ENCODE measurements around the gene GLT6D1. TPM values are rescaled to one million over a fixed set of nuclear protein-coding genes. Genes with fewer than 3 reads are reported as not detected.

GLT6D1 gene
- total RNA-seq, 1 experiment from 2014 or later, result not detected

DNA sequence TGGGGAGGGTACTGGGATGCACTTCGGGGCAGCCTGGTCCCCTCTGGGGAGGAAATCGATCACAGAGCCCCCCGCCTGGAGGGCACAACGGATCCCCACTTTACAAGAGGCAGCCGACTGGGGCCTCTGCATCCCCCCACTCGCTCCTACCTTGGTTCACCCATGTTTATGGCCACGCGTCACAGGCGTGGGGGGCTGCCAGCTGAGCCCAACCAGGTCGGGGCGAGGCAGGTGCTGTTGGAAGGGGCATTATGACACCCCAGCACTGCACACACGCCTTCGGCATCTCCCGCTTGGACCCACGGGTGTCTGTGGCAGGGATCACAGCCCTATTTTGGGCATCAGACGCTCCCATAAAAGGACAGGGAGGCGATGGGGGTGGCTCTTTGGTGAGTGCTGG lies 45.4 kb upstream of the GLT6D1 start:
- Histone ChIP-seq H3F3A (ENCODE audit: insufficient read depth, low read depth) (no peaks in the 10 kb centered on the region), H3K79me2 (ENCODE audit: low read depth) (no peaks in the 10 kb centered on the region), H3K36me3 (ENCODE audit: low read depth) (no peaks in the 10 kb centered on the region), H3K27me3 (ENCODE audit: insufficient read depth, low read depth) (peaks cover 87% of the 10 kb centered on the region), H3K9me3 (ENCODE audit: insufficient read depth, low read depth) (no peaks in the 10 kb centered on the region), H2AFZ (no peak overlapping the region), H3K9me2 (ENCODE audit: insufficient read depth) (no peaks in the 10 kb centered on the region), H4K20me1 (ENCODE audit: insufficient read depth) (no peaks in the 10 kb centered on the region), H3K4me2 (no peak overlapping the region), H3K4me1 (replicated peaks; ENCODE audit: insufficient read depth) (no peaks in the 10 kb centered on the region), H3K27ac (no peak overlapping the region), H3K4me3 (no peak overlapping the region)
- CTCF ChIA-PET, result no interaction called here
- no peak for TF ChIP-seq EZH2 (IDR thresholded peaks at IDR 0.05; ENCODE audit: low read depth)
- POLR2A ChIA-PET (ENCODE audit: unreplicated experiment), result no interaction called here
- DNase-seq, result no peak
- BruUV-seq (replicated peaks), result no TSS peak
- intact Hi-C loops (cut with micrococcal nuclease; ENCODE audit: unreplicated experiment), result no loop called here

DNA sequence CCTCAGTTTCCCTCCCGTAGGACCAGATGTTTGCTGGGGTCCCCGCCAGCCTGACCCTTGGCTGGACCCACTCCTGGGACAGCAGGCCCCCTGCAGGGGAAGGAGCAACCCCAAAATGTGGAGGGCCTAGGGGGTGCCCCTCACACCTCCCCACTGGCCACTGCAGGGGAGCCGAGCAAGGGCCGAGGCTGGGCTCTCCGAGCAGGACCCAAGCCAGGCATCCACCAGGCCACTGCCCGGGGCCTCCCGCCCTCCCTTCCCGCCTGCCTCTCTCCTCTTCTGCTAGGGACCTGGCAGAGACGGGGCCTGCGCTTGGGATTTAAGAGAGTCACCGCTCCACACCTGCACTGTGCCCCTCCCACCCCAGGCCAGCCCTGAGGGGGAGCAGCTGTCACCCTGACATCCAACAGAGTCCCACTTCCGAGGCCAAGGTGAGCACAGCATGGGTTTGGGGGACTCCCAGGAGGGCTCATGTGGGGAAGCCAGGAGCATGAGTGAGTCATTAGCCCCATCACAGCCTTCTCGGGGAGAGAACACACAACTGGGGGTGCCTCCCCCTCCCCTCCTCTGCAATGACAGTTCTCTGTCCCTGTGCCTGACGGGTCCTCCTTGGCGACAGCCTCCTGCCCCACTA lies 44.2 kb upstream of the GLT6D1 start:
- no peak overlapping the region for H3K4me3 ChIP-seq
- no peaks in the 10 kb centered on the region for H3F3A ChIP-seq (ENCODE audit: insufficient read depth, low read depth)
- H2AFZ ChIP-seq, result no peak overlapping the region
- DNase-seq, result no peak
- H3K79me2 ChIP-seq (ENCODE audit: low read depth), result no peaks in the 10 kb centered on the region
- ChIA-PET POLR2A (ENCODE audit: unreplicated experiment) (no interaction called here), CTCF (no interaction called here)
- TF ChIP-seq, protein P1, sequence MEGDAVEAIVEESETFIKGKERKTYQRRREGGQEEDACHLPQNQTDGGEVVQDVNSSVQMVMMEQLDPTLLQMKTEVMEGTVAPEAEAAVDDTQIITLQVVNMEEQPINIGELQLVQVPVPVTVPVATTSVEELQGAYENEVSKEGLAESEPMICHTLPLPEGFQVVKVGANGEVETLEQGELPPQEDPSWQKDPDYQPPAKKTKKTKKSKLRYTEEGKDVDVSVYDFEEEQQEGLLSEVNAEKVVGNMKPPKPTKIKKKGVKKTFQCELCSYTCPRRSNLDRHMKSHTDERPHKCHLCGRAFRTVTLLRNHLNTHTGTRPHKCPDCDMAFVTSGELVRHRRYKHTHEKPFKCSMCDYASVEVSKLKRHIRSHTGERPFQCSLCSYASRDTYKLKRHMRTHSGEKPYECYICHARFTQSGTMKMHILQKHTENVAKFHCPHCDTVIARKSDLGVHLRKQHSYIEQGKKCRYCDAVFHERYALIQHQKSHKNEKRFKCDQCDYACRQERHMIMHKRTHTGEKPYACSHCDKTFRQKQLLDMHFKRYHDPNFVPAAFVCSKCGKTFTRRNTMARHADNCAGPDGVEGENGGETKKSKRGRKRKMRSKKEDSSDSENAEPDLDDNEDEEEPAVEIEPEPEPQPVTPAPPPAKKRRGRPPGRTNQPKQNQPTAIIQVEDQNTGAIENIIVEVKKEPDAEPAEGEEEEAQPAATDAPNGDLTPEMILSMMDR (conservative IDR thresholded peaks at IDR 0.05), result no peak
- no peak for TF ChIP-seq EZH2 (IDR thresholded peaks at IDR 0.05; ENCODE audit: low read depth)
- no peak overlapping the region for H3K4me2 ChIP-seq
- no peaks in the 10 kb centered on the region for H3K9me3 ChIP-seq (ENCODE audit: insufficient read depth, low read depth)
- H3K27ac ChIP-seq, result no peak overlapping the region
- H4K20me1 ChIP-seq (ENCODE audit: insufficient read depth), result no peaks in the 10 kb centered on the region
- BruUV-seq (replicated peaks), result no TSS peak
- intact Hi-C loops (cut with micrococcal nuclease; ENCODE audit: unreplicated experiment), result no loop called here
- no peaks in the 10 kb centered on the region for H3K9me2 ChIP-seq (ENCODE audit: insufficient read depth)
- H3K4me1 ChIP-seq (replicated peaks; ENCODE audit: insufficient read depth), result no peaks in the 10 kb centered on the region
- peaks cover 76% of the 10 kb centered on the region for H3K27me3 ChIP-seq (ENCODE audit: insufficient read depth, low read depth)
- no peaks in the 10 kb centered on the region for H3K36me3 ChIP-seq (ENCODE audit: low read depth)

DNA sequence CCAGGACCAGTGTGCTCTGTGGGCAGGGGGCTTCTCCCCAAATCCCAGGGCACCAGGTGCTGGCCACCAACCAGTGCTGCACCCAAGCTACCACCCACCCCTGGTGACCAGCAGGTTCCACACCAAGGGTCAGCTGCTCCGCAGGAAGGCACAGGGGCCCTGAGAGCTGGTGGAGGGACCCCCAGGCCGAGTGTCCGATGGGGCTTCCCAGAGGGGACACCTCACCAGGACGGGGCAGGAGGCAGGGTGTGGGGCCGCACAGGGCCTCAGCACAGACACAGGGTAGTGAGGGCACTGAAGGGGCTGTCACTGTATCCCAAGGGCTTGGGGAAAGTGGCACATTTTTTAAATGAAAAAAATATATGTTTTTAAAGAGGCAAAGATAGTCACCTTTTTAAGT lies 41.8 kb upstream of the GLT6D1 start:
- no peak overlapping the region for H3K27ac ChIP-seq
- BruUV-seq (replicated peaks), result no TSS peak
- no peak overlapping the region for H3K4me2 ChIP-seq
- H4K20me1 ChIP-seq (ENCODE audit: insufficient read depth), result no peaks in the 10 kb centered on the region
- no peaks in the 10 kb centered on the region for H3K79me2 ChIP-seq (ENCODE audit: low read depth)
- no peaks in the 10 kb centered on the region for H3F3A ChIP-seq (ENCODE audit: insufficient read depth, low read depth)
- intact Hi-C loops (cut with micrococcal nuclease; ENCODE audit: unreplicated experiment), result no loop called here
- H3K9me3 ChIP-seq (ENCODE audit: insufficient read depth, low read depth), result no peaks in the 10 kb centered on the region
- H2AFZ ChIP-seq, result no peak overlapping the region
- no peak for DNase-seq
- H3K4me1 ChIP-seq (replicated peaks; ENCODE audit: insufficient read depth), result no peaks in the 10 kb centered on the region
- H3K9me2 ChIP-seq (ENCODE audit: insufficient read depth), result no peaks in the 10 kb centered on the region
- H3K4me3 ChIP-seq, result no peak overlapping the region
- POLR2A ChIA-PET (ENCODE audit: unreplicated experiment), result no interaction called here
- peaks cover 73% of the 10 kb centered on the region for H3K27me3 ChIP-seq (ENCODE audit: insufficient read depth, low read depth)
- CTCF ChIA-PET, result no interaction called here
- H3K36me3 ChIP-seq (ENCODE audit: low read depth), result no peaks in the 10 kb centered on the region
- TF ChIP-seq, protein P1 (conservative IDR thresholded peaks at IDR 0.05), result no peak
- TF ChIP-seq EZH2 (IDR thresholded peaks at IDR 0.05; ENCODE audit: low read depth), result no peak

DNA sequence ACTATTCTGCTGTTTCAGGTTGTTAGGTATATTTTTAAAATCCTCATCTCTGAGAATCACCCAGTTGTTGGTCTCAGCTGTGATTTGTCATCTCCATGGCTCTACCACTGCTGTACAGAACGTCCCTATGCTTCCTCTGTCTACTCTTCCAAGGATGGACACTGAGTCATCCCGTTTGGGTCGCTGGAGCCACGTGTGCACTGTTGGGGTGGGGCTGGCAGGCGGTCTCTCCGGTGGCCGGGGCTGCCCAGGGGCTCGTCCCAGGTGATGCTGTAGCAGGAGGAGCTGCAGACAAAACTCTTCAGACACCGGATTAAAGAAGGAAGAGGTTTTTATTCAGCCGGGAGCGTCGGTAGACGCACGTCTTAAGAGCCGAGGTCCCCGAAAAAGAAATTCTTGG lies 40.7 kb upstream of the GLT6D1 start:
- BruUV-seq (replicated peaks), result no TSS peak
- Histone ChIP-seq H3K4me3 (no peak overlapping the region), H3K9me3 (ENCODE audit: insufficient read depth, low read depth) (no peaks in the 10 kb centered on the region), H3K36me3 (ENCODE audit: low read depth) (no peaks in the 10 kb centered on the region), H3K79me2 (ENCODE audit: low read depth) (no peaks in the 10 kb centered on the region), H3K4me2 (no peak overlapping the region), H3F3A (ENCODE audit: insufficient read depth, low read depth) (no peaks in the 10 kb centered on the region), H3K27ac (no peak overlapping the region), H3K9me2 (ENCODE audit: insufficient read depth) (no peaks in the 10 kb centered on the region), H2AFZ (no peak overlapping the region), H3K4me1 (replicated peaks; ENCODE audit: insufficient read depth) (no peaks in the 10 kb centered on the region), H4K20me1 (ENCODE audit: insufficient read depth) (no peaks in the 10 kb centered on the region), H3K27me3 (ENCODE audit: insufficient read depth, low read depth) (peaks cover 76% of the 10 kb centered on the region)
- ChIA-PET CTCF (no interaction called here), POLR2A (ENCODE audit: unreplicated experiment) (no interaction called here)
- no peak for TF ChIP-seq EZH2 (IDR thresholded peaks at IDR 0.05; ENCODE audit: low read depth)
- TF ChIP-seq, protein P1 (conservative IDR thresholded peaks at IDR 0.05), result no peak
- intact Hi-C loops (cut with micrococcal nuclease; ENCODE audit: unreplicated experiment), result no loop called here
- DNase-seq, result no peak

Measured in PC-9 (cell line).